AG04449 (cell line): ENCODE results near the gene PTPRG.

ENCODE experiments used
- CTCF ChIA-PET: fragments of 350-600 bp; formaldehyde crosslinking; extraction: SDS; loops from one replicate; lab custom pipeline; 2021; ENCODE audit warnings: antibody characterized with exemption; lab: Yijun Ruan, JAX
- POLR2A ChIA-PET: fragments of 400-600, 350-600 bp; formaldehyde crosslinking; extraction: SDS; loops from one replicate; lab custom pipeline; 2020; ENCODE audit warnings: antibody characterized with exemption, inconsistent platforms; lab: Yijun Ruan, JAX
- DNase-seq: peaks from one replicate; pipeline ENCODE4 v3.0.0-alpha.2; 2010; ENCODE audit warnings: low read depth, low spot score
- H3K4me3 ChIP-seq: 2 replicates; pipeline ENCODE4 v1.5.1; 2011; ENCODE audit warnings: low read depth, mild to moderate bottlenecking, control low read depth, low read length
- TF ChIP-seq, protein P1 (sequence below): IDR thresholded peaks from one replicate; pipeline ENCODE4 v1.5.1; 2011; ENCODE audit warnings: mild to moderate bottlenecking, moderate library complexity, low read length, control low read depth, inconsistent platforms; ENCODE audit not compliant: insufficient read depth; ENCODE audit errors: missing control alignments

The PTPRG gene

DNA sequence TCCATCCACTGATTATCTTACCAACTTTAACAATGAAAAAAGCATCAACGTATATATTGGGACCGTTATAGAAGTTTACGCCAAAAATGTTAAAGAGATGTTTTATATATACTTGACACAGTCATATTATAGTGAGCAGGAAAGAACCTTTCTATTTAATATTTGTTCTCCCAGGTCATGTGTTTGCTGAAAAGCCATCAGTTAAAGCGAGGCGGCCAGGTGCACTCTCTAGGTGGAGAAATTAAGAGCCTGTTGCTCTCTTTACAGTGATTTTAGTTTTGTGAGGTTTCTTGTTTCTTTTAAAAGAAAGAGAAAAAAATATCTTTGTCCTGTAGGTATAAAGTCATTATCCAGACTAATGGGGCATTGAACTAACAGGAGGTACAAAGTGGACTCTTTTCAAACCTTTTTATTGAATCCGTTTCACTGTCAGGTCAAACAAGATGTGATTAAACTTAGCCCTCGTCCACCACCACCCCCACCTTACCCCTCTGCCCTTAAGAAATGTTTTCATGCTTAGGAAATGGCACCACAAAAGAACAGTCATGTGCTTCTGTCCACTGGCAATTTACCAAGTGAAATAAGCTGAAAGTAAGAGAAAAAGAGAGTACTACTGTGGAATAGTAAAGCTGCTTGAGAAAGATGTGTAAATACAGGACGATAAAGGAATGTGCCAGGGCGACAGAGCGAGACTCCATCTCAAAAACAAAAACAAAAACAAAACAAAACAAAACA is 279.9 kb downstream of the PTPRG start:
- TF ChIP-seq, protein P1, sequence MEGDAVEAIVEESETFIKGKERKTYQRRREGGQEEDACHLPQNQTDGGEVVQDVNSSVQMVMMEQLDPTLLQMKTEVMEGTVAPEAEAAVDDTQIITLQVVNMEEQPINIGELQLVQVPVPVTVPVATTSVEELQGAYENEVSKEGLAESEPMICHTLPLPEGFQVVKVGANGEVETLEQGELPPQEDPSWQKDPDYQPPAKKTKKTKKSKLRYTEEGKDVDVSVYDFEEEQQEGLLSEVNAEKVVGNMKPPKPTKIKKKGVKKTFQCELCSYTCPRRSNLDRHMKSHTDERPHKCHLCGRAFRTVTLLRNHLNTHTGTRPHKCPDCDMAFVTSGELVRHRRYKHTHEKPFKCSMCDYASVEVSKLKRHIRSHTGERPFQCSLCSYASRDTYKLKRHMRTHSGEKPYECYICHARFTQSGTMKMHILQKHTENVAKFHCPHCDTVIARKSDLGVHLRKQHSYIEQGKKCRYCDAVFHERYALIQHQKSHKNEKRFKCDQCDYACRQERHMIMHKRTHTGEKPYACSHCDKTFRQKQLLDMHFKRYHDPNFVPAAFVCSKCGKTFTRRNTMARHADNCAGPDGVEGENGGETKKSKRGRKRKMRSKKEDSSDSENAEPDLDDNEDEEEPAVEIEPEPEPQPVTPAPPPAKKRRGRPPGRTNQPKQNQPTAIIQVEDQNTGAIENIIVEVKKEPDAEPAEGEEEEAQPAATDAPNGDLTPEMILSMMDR, result no peak
- H3K4me3 ChIP-seq, result no peak overlapping the region
- DNase-seq, result no peak
- ChIA-PET CTCF (interaction anchor here (4.4 kb wide), 1 partner anchor 347 kb away, joined by 17 read pairs; no protein-coding TSS in a partner anchor), POLR2A (no interaction called here)

DNA sequence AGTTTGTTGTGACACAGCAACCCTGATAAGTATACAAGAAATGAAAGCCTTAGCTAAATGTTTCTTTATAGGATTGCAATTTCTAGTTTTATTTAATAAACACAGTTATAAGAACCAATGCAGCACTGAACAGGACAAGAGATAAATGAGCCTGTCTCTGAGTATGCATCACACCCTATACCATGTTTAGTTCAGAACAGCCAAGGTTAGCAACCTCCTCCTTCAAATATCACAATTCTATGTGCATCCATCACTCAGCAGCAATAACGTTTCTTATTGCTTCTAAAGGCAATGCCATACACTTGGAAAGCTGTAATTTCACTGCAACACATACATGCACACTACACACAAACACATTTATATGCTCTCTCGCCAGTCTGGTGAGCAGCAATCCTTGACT is 280.6 kb downstream of the PTPRG start:
- CTCF ChIA-PET, result interaction anchor here (4.4 kb wide), 1 partner anchor 346 kb away, joined by 17 read pairs; no protein-coding TSS in a partner anchor
- POLR2A ChIA-PET, result no interaction called here
- no peak overlapping the region for H3K4me3 ChIP-seq
- DNase-seq, result no peak
- TF ChIP-seq, protein P1, result no peak

DNA sequence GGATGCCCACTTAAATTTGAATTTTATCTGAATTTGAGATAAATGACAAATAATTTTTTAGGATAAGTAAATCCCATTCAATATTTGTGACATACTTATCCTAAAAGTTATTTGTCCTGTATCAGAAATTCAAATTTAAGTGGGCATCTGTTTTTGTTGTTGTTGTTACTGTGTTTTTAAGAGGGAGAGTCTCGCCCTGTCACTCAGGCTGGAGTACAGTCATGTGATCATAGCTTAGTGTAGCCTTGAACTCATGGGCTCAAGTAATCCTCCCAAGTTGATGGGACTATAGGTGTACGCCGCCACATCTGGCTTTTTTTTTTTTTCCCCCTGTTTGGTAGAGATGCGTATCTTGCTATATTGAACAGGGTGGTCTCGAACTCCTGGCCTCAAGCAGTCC is 283.0 kb downstream of the PTPRG start:
- POLR2A ChIA-PET, result no interaction called here
- no peak for DNase-seq
- CTCF ChIA-PET, result no interaction called here
- TF ChIP-seq, protein P1, result no peak
- no peak overlapping the region for H3K4me3 ChIP-seq

DNA sequence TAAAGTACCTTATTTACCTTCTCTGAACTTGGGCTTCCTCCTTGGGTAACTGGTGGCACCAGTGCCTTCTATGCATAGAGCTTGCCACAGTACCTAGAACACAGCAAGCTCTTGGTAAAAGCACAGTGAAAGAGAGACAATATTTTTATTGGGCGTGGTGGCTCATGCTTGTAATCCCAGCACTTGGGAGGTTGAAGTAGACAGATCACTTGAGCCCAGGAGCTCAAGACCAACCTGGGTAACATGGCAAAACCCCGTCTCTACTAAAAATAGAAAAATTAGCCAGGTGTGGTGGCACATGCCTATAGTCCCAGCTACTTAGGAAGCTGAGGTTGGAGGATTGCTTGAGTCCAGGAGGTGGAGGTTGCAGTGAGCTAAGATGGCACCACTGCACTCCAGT is 285.1 kb downstream of the PTPRG start:
- no peak overlapping the region for H3K4me3 ChIP-seq
- ChIA-PET CTCF (interaction anchor here (0.7 to 1.3 kb wide), 4 partner anchors 14 to 341 kb away, joined by 3 read pairs; no protein-coding TSS in a partner anchor), POLR2A (no interaction called here)
- TF ChIP-seq, protein P1, result no peak
- no peak for DNase-seq

DNA sequence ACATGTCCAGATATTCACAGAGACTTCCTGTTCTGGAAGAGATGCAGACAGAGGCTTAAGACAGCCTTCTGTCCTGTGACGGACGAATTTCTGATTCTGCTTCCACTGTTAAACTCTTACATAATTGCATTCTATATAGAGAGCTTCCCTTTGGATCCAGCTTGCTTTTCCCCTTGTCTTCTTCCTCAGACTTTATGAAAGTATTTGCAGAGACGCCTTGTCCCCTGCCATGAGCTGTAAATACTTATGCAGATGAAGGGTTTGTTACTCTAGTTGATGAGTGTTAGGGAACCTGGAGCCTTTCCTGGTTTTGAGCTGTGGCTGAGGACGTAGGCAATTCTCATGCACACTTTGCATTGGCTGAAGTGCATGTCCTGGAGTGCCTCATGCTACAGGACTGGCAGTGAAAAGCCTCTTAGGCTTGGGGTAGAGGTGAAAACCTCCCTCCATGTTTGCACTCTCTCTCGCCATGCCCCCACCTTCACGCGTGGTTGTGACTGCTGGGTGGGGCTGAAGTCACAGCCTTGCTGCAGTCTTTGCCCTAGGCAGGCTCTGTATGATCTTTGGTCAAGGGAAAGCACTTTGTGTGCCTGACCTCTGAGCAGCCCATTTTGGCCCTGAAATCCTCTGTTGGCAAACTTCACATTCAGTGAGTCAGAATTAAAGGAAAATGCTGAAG is 286.6 kb downstream of the PTPRG start:
- no peak overlapping the region for H3K4me3 ChIP-seq
- CTCF ChIA-PET, result no interaction called here
- DNase-seq, result no peak
- TF ChIP-seq, protein P1, result no peak
- POLR2A ChIA-PET, result no interaction called here

DNA sequence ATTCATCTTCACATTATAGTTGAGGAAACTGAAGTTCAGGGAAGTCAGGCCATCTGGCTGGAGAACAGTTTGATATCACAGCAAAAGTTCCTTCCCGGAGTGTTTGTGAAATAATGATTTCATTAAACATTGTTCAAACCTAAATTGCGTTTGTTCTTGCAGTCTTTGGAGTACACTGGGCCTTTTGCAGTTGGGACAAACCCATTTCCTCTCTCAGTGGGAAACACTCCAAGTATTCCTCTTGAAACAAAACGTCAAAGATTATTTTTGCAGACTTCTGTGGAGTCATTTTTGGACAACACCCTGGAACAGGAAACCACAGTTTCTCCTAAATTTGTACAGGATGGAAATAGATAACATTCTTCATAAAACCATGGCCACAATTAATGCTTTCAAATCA is 287.5 kb downstream of the PTPRG start:
- no peak overlapping the region for H3K4me3 ChIP-seq
- peak; percentile 9 for DNase-seq
- CTCF ChIA-PET, result interaction anchor here (1.2 to 1.5 kb wide), 2 partner anchors 9 to 340 kb away, joined by 3 read pairs; no protein-coding TSS in a partner anchor
- TF ChIP-seq, protein P1, result no peak
- POLR2A ChIA-PET, result no interaction called here
